MV-4-11 (cell line): ENCODE measurements around the gene POPDC3.
"Not testable (repeated sequence)": the region's sequence is repeated elsewhere in the genome, so short reads cannot be mapped to it uniquely, and the experiment has no call there.

Experiments
- DNase-seq: peaks from one replicate; lab custom pipeline; 2025; lab: John Stamatoyannopoulos, UW

Gene POPDC3

GRCh38 chr6:105194591-105194990, 14.8 kb upstream of the POPDC3 start:
- DNase-seq, result no peak

GRCh38 chr6:105194106-105194505, 14.3 kb upstream of the POPDC3 start:
- DNase-seq, result no peak

- no peak for DNase-seq
These were observed 13.8 kb upstream of the POPDC3 start for GRCh38 chr6:105193647-105194046.

GRCh38 chr6:105192707-105193465, 13.1 kb upstream of the POPDC3 start:
- DNase-seq, result no peak

- no peak for DNase-seq
These were observed 11.5 kb upstream of the POPDC3 start for GRCh38 chr6:105191351-105191750.

- DNase-seq, result no peak
These were observed 9.4 kb upstream of the POPDC3 start for GRCh38 chr6:105189026-105189820.

GRCh38 chr6:105188251-105188650, 8.4 kb upstream of the POPDC3 start:
- no peak for DNase-seq

GRCh38 chr6:105186576-105186975, 6.8 kb upstream of the POPDC3 start:
- no peak for DNase-seq

- DNase-seq, result no peak
These were observed 5.1 kb upstream of the POPDC3 start for GRCh38 chr6:105184921-105185320.

- no peak for DNase-seq
These were observed 2.2 kb upstream of the POPDC3 start for GRCh38 chr6:105181981-105182515.

- no peak for DNase-seq
These were observed 1.2 kb downstream of the POPDC3 start for GRCh38 chr6:105178636-105179035.

GRCh38 chr6:105178110-105178509, 1.7 kb downstream of the POPDC3 start:
- no peak for DNase-seq

GRCh38 chr6:105177556-105177955, 2.3 kb downstream of the POPDC3 start:
- no peak for DNase-seq

GRCh38 chr6:105174512-105174911, 5.3 kb downstream of the POPDC3 start:
- no peak for DNase-seq

- not testable (repeated sequence) for DNase-seq
These were observed 7.3 kb downstream of the POPDC3 start for GRCh38 chr6:105172515-105172914.

- no peak for DNase-seq
These were observed 9.8 kb downstream of the POPDC3 start for GRCh38 chr6:105170059-105170458.

GRCh38 chr6:105167914-105168313, 11.9 kb downstream of the POPDC3 start:
- DNase-seq, result no peak

- no peak for DNase-seq
These were observed 15.4 kb downstream of the POPDC3 start for GRCh38 chr6:105164418-105164817.

GRCh38 chr6:105163183-105163582, 16.6 kb downstream of the POPDC3 start:
- no peak for DNase-seq

GRCh38 chr6:105162377-105162776, 17.4 kb downstream of the POPDC3 start:
- no peak for DNase-seq

GRCh38 chr6:105161421-105161820, 18.4 kb downstream of the POPDC3 start:
- DNase-seq, result no peak

- no peak for DNase-seq
These were observed 26.1 kb downstream of the POPDC3 start for GRCh38 chr6:105153676-105154075.

GRCh38 chr6:105152880-105153279, 26.9 kb downstream of the POPDC3 start:
- no peak for DNase-seq
